SK-N-SH treated with all-trans-retinoic acid at 6 μM for 48 hours (cell line): ENCODE data around the gene PCDHGA11.

Experiments
- ATAC-seq: fragments of 200-7000 bp; cut with Tn5 transposase; 3 replicates; pipeline ENCODE4 v1.9.1; 2020; ENCODE audit warnings: mild to moderate bottlenecking, moderate library complexity
- CREB5 ChIP-seq: fragments of 250-450 bp; sonication (Bioruptor Pico); IDR thresholded peaks from 2 replicates; pipeline ENCODE4 v1.5.1; 2020; ENCODE audit warnings: low read depth, mild to moderate bottlenecking, moderate library complexity
- CSDC2 ChIP-seq: fragments of 250-450 bp; sonication (Bioruptor Pico); IDR thresholded peaks from 2 replicates; pipeline ENCODE4 v1.5.0; 2020; ENCODE audit warnings: mild to moderate bottlenecking, moderate library complexity
- CSRNP3 ChIP-seq: fragments of 250-450 bp; sonication (Bioruptor Pico); IDR thresholded peaks from 2 replicates; pipeline ENCODE4 v1.5.1; 2021; ENCODE audit warnings: mild to moderate bottlenecking, moderate library complexity
- ESRRG ChIP-seq: fragments of 250-450 bp; sonication (Bioruptor Pico); IDR thresholded peaks from 2 replicates; pipeline ENCODE4 v1.6.1; 2021; ENCODE audit warnings: mild to moderate bottlenecking
- GLIS3 ChIP-seq: fragments of 250-450 bp; sonication (Bioruptor Pico); IDR thresholded peaks from 2 replicates; pipeline ENCODE4 v1.5.0; 2020; ENCODE audit warnings: mild to moderate bottlenecking, moderate library complexity
- ISL1 ChIP-seq: fragments of 250-450 bp; sonication (Bioruptor Pico); IDR thresholded peaks from 2 replicates; pipeline ENCODE4 v2.1.2; 2022; ENCODE audit warnings: mild to moderate bottlenecking, moderate library complexity
- OSR1 ChIP-seq: fragments of 250-450 bp; sonication (Bioruptor Pico); IDR thresholded peaks from 2 replicates; pipeline ENCODE4 v1.8.0; 2022; ENCODE audit warnings: moderate library complexity, mild to moderate bottlenecking, inconsistent platforms
- PATZ1 ChIP-seq: fragments of 250-450 bp; sonication (Bioruptor Pico); IDR thresholded peaks from 2 replicates; pipeline ENCODE4 v1.8.0; 2020; ENCODE audit warnings: mild to moderate bottlenecking, moderate library complexity, borderline replicate concordance
- POU6F1 ChIP-seq: fragments of 250-450 bp; sonication (Bioruptor Pico); IDR thresholded peaks from 2 replicates; pipeline ENCODE4 v1.8.0; 2021; ENCODE audit warnings: low read depth, mild to moderate bottlenecking, moderate library complexity, borderline replicate concordance
- PPARA ChIP-seq: fragments of 250-450 bp; sonication (Bioruptor Pico); IDR thresholded peaks from 2 replicates; pipeline ENCODE4 v1.5.0; 2020; ENCODE audit warnings: mild to moderate bottlenecking, borderline replicate concordance
- RARB ChIP-seq: fragments of 250-450 bp; sonication (Bioruptor Pico); IDR thresholded peaks from 2 replicates; pipeline ENCODE4 v1.8.0; 2021; ENCODE audit warnings: mild to moderate bottlenecking, moderate library complexity
- SNAI2 ChIP-seq: fragments of 250-450 bp; sonication (Bioruptor Pico); IDR thresholded peaks from 2 replicates; pipeline ENCODE4 v1.5.0; 2020; ENCODE audit warnings: mild to moderate bottlenecking, moderate library complexity
- TCF4 ChIP-seq: fragments of 250-450 bp; sonication (Bioruptor Pico); IDR thresholded peaks from 2 replicates; pipeline ENCODE4 v1.8.0; 2021; ENCODE audit warnings: mild to moderate bottlenecking, moderate library complexity, borderline replicate concordance
- TOX ChIP-seq: fragments of 250-450 bp; sonication (Bioruptor Pico); IDR thresholded peaks from 2 replicates; pipeline ENCODE4 v1.8.0; 2021; ENCODE audit warnings: mild to moderate bottlenecking, moderate library complexity, borderline replicate concordance
- TSHZ2 ChIP-seq: fragments of 250-450 bp; sonication (Bioruptor Pico); IDR thresholded peaks from 2 replicates; pipeline ENCODE4 v1.5.0; 2020; ENCODE audit warnings: mild to moderate bottlenecking, moderate library complexity
- ZC3H10 ChIP-seq: fragments of 250-450 bp; sonication (Bioruptor Pico); IDR thresholded peaks from 2 replicates; pipeline ENCODE4 v1.5.1; 2021; ENCODE audit warnings: mild to moderate bottlenecking, moderate library complexity
- ZFP3 ChIP-seq: fragments of 250-450 bp; sonication (Bioruptor Pico); IDR thresholded peaks from 2 replicates; pipeline ENCODE4 v1.5.0; 2020; ENCODE audit warnings: mild to moderate bottlenecking, moderate library complexity
- ZFP30 ChIP-seq: fragments of 450-650 bp; formaldehyde crosslinking; IDR thresholded peaks from 2 replicates; pipeline ENCODE4 v1.5.0; 2022; ENCODE audit warnings: mild to moderate bottlenecking, moderate library complexity
- ZNF70 ChIP-seq: fragments of 450-650 bp; formaldehyde crosslinking; IDR thresholded peaks from 2 replicates; pipeline ENCODE4 v1.5.0; 2020; ENCODE audit warnings: mild to moderate bottlenecking, moderate library complexity

Gene PCDHGA11

GRCh38 chr5:141439411-141440141, 18.7 kb downstream of the PCDHGA11 start (continued):
- no peak for TF ChIP-seq CSRNP3 (CRISPR knock-in tag)

GRCh38 chr5:141440341-141440740, 19.5 kb downstream of the PCDHGA11 start:
- TF ChIP-seq SNAI2 (CRISPR knock-in tag): no peak
- no peak for TF ChIP-seq RARB (CRISPR knock-in tag)
- no peak for TF ChIP-seq POU6F1 (CRISPR knock-in tag)
- no peak for TF ChIP-seq ZC3H10 (CRISPR knock-in tag)
- TF ChIP-seq TCF4: no peak
- no peak for TF ChIP-seq ZFP30 (CRISPR knock-in tag)
- TF ChIP-seq OSR1 (CRISPR knock-in tag): no peak
- no peak for TF ChIP-seq TOX (CRISPR knock-in tag)

GRCh38 chr5:141441571-141442170, 20.8 kb downstream of the PCDHGA11 start:
- no peak for ATAC-seq
- TF ChIP-seq TSHZ2 (CRISPR knock-in tag) (no peak), ZC3H10 (CRISPR knock-in tag) (no peak), PATZ1 (CRISPR knock-in tag) (no peak), PPARA (CRISPR knock-in tag) (no peak), ZNF70 (CRISPR knock-in tag) (no peak), CREB5 (CRISPR knock-in tag) (no peak), ISL1 (CRISPR knock-in tag) (no peak), ESRRG (no peak), OSR1 (CRISPR knock-in tag) (no peak), SNAI2 (CRISPR knock-in tag) (no peak), ZFP3 (no peak), POU6F1 (CRISPR knock-in tag) (no peak), CSDC2 (CRISPR knock-in tag) (no peak), GLIS3 (CRISPR knock-in tag) (no peak), ZFP30 (CRISPR knock-in tag) (no peak)
- TF ChIP-seq, all 23 proteins: peak for 0

More at GRCh38 chr5:141440341-141440740, 19.5 kb downstream of the PCDHGA11 start:
- no peak for ATAC-seq
